IPS DF 6.9 (cell line): ENCODE data around the gene PCLO.
"Not testable (repeated sequence)": the region's sequence is repeated elsewhere in the genome, so short reads cannot be mapped to it uniquely, and the experiment has no call there.

ENCODE experiments used
- DNase-seq: peaks from one replicate; pipeline ENCODE4 v3.0.0-alpha.2; 2013; ENCODE audit warnings: low read depth, low spot score
- H3K27ac ChIP-seq: one replicate; pipeline ENCODE4 v1.5.1; 2013; ENCODE audit warnings: low read length, control low read depth
- H3K27me3 ChIP-seq: 2 replicates; pipeline ENCODE4 v1.6.1; 2013; ENCODE audit warnings: mild to moderate bottlenecking, low read length; ENCODE audit not compliant: control insufficient read depth, insufficient read depth
- H3K36me3 ChIP-seq: 2 replicates; pipeline ENCODE4 v1.6.1; 2013; ENCODE audit warnings: low read length; ENCODE audit not compliant: control insufficient read depth, insufficient read depth
- H3K4me1 ChIP-seq: 2 replicates; pipeline ENCODE4 v1.6.1; 2013; ENCODE audit warnings: low read length; ENCODE audit not compliant: control insufficient read depth, insufficient read depth
- H3K4me3 ChIP-seq: 2 replicates; pipeline ENCODE4 v1.5.1; 2013; ENCODE audit warnings: mild to moderate bottlenecking, low read length
- H3K9me3 ChIP-seq: 2 replicates; pipeline ENCODE4 v1.6.1; 2013; ENCODE audit warnings: low read length, inconsistent platforms; ENCODE audit not compliant: control insufficient read depth, insufficient read depth
- WGBS: extraction: QIAGEN DNeasy Blood & Tissue Kit; methylation state at CpG from one replicate; pipeline ENCODE4 v1.1.7; 2013; ENCODE audit warnings: mixed read lengths, missing lambda C conversion rate; ENCODE audit not compliant: insufficient read length, insufficient coverage; 5-methylcytosine and 5-hydroxymethylcytosine counted together

Gene PCLO

DNA sequence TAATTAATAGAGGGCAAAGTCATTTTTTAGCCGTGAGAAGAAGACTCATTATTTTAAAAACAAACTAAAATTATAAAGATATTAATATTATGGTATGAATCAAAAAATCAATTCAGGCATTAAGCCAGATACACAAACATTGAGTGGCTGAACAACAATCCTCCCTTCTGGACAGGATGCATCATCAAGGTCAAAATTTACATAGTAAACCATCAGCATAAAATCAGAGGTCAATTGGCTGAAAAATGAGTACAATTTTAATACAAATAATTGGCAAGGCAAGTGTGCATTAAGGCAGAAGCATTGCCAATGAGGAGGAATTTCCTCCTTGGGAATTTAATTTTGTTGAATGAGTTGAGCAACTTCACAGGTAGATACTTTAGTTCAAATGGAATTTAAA is 108.2 kb downstream of the PCLO start:
- Histone ChIP-seq H3K27me3 (no peaks in the 10 kb centered on the region), H3K4me3 (no peak overlapping the region), H3K4me1 (no peaks in the 10 kb centered on the region), H3K27ac (no peak overlapping the region), H3K36me3 (no peaks in the 10 kb centered on the region), H3K9me3 (no peaks in the 10 kb centered on the region)
- DNase-seq, result no peak
- no CpG with 5 or more reads among the region's 1 CpG for WGBS

DNA sequence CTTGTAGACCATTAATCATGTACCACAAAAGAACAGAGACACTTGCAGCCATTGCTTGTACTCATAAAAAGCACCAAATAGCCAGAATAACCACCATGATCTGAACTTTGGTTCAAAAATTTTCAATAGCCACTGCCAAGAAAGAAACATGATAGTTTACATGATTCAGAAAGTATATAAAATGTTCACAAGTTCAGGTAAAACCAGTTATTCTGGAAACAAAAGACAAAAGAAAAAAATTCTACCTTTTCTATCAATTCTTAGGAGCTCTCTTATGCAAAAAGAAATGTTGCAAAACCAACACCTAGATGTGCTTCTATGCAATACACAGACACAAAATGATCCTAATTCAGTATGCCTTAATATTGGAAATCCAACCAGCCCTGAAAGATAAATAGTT is 108.7 kb downstream of the PCLO start:
- no peak for DNase-seq
- Histone ChIP-seq H3K27me3 (no peaks in the 10 kb centered on the region), H3K36me3 (no peaks in the 10 kb centered on the region), H3K4me3 (no peak overlapping the region), H3K27ac (no peak overlapping the region), H3K4me1 (no peaks in the 10 kb centered on the region), H3K9me3 (no peaks in the 10 kb centered on the region)

DNA sequence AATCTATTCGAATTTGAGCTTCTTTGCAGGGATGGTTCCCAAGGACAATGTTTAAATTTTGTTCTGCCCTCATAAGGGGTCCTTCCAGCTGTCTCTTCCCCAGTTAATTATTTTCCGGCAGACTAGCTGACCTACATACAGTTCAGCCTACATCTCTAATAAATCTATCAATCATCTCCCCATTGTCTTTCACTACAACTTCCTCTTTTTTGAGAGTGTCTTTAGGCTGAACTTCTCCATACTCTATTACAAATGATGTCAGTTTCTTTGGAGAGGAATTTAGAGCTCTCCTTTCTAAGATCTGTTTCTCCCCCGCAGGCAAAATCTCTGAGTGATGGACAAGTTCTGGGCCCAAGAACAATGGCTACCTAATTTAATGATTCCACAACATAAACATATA is 122.2 kb downstream of the PCLO start:
- no peak for DNase-seq
- Histone ChIP-seq H3K4me1 (peaks cover 2% of the 10 kb centered on the region; the same call in 1 of the 2 replicates), H3K36me3 (no peaks in the 10 kb centered on the region), H3K9me3 (no peaks in the 10 kb centered on the region), H3K27ac (no peak overlapping the region), H3K4me3 (no peak overlapping the region), H3K27me3 (no peaks in the 10 kb centered on the region)
- WGBS, result no CpG with 5 or more reads among the region's 3 CpGs

DNA sequence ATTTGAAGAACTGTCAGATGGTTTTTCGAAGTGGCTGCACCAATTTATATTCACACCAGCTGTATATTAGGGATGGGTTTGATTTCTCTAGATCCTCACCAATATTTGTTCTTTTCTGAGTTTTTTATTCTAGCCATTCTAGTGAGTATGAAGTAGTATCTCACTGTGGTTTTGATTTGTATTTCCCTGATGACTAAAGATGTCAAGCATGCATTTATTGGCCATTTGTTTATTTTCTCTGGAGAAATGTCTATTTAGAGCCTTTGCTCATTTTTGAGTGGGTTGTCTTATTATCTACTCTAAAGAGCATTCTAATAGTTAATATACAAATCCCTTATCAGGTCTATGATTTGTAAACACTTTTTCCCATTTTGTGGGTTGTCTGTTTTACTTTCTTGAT is 123.9 kb downstream of the PCLO start:
- H3K36me3 ChIP-seq, result no peaks in the 10 kb centered on the region
- H3K27ac ChIP-seq, result no peak overlapping the region
- no CpG with 5 or more reads among the region's 1 CpG for WGBS
- H3K9me3 ChIP-seq, result no peaks in the 10 kb centered on the region
- peaks cover 2% of the 10 kb centered on the region; the same call in 1 of the 2 replicates for H3K4me1 ChIP-seq
- H3K4me3 ChIP-seq, result no peak overlapping the region
- no peak for DNase-seq
- H3K27me3 ChIP-seq, result no peaks in the 10 kb centered on the region

DNA sequence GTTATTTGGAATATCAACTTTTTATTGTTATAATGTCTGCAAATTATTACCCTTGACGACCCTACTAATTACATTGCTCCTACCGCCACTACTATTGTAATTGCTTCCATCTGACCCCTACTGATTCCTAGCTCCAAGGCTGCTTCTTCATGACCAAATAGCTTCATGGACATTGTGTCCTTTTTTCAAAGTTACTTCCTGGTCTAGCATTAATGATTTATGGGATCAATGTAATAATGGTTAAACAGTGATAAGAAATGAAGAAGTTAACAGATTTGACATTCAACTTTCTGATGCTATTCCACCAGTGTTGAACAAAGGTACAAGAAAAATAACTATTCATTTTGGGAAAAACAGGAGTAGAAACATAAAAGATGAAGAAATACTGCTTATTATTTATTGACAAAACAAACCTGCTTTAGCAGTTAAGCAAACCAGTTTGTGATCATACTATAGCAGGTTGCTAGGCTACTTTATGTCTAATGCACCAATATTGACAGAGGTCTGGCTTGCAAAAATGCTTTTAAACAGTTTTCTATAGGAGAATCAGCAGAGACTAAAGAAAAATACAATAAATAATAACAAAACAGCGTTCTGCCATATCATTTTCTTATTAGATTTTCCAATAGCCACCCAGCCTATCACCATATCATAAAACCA is 125.8 kb downstream of the PCLO start:
- DNase-seq, result no peak
- no CpG with 5 or more reads among the region's 3 CpGs for WGBS
- no peaks in the 10 kb centered on the region for H3K36me3 ChIP-seq

DNA sequence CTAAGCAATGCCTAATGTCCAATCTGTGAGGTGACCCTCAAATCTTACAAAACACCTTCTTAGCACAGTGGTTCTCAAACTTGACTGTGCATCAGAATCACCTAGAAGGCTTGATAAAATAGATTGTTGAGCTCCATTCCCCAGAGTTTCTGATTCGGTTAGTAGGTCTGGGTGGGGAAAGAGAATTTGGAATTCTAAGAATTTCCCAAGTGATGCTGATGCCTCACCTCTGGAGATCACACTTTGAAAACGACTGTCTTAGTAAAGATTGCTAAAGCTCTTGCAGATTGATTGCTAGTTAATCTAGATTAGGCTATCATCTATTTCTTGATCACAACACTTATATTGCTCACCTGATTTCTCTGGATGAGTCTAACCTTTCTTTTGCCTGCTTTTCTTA is 126.6 kb downstream of the PCLO start:
- Histone ChIP-seq H3K4me3 (no peak overlapping the region), H3K9me3 (no peaks in the 10 kb centered on the region), H3K27me3 (no peaks in the 10 kb centered on the region), H3K36me3 (no peaks in the 10 kb centered on the region), H3K4me1 (peaks cover 2% of the 10 kb centered on the region; the same call in 1 of the 2 replicates), H3K27ac (no peak overlapping the region)
- WGBS, result no CpG with 5 or more reads among the region's 2 CpGs
- DNase-seq, result no peak

More for the DNA sequence above, 125.8 kb downstream of the PCLO start:
- H3K27ac ChIP-seq, result no peak overlapping the region
- peaks cover 2% of the 10 kb centered on the region; the same call in 1 of the 2 replicates for H3K4me1 ChIP-seq
- H3K9me3 ChIP-seq, result no peaks in the 10 kb centered on the region
- no peak overlapping the region for H3K4me3 ChIP-seq
- no peaks in the 10 kb centered on the region for H3K27me3 ChIP-seq

DNA sequence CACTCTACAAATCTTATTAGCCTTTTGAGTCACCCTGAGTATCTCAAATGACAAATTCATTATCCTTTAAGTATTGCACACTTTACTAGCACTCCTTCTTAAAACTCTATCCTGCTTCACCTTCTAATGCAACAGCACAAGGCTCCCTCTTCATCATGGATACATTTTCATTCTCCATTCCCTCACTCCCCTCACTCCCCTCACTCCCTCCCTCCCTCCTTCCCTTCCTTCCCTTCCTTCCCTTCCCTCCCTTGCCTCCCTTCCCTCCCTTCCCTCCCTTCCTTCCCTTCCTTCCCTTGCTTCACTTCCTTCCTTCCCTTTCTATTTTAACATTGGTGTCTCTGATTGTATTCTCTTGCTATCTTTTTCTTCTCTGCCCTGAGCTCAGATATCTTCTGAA is 130.5 kb downstream of the PCLO start:
- no peak for DNase-seq
- no peaks in the 10 kb centered on the region for H3K36me3 ChIP-seq
- H3K9me3 ChIP-seq, result no peaks in the 10 kb centered on the region
- no peak overlapping the region for H3K27ac ChIP-seq
- H3K4me1 ChIP-seq, result peaks cover 2% of the 10 kb centered on the region; the same call in 1 of the 2 replicates
- no peaks in the 10 kb centered on the region for H3K27me3 ChIP-seq
- no peak overlapping the region for H3K4me3 ChIP-seq

DNA sequence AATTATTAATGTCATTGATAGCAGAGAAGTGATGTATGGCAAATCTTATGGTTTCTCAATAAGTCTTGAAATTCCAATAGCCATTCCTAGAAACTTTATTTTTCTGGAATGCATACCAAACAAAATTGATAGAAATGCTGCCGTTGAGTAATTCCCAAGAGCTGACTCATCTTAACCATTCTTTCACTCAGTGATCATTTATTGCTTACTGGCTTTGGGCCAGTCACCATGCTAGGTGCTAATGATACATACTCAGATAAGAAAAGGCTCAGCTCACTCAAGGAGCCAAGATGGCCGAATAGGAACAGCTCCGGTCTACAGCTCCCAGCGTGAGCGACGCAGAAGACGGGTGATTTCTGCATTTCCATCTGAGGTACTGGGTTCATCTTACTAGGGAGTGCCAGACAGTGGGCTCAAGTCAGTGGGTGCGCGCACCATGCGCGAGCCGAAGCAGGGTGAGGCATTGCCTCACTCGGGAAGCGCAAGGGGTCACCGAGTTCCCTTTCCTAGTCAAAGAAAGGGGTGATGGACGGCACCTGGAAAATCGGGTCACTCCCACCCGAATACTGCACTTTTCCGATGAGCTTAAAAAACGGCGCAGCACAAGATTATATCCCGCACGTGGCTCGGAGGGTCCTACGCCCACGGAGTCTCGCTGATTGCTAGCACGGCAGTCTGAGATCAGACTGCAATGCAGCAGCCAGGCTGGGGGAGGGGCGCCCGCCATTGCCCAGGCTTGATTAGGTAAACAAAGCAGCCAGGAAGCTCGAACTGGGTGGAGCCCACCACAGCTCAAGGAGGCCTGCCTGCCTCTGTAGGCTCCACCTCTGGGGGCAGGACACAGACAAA is 138.6 kb downstream of the PCLO start:
- H3K36me3 ChIP-seq, H3K4me3 ChIP-seq, H3K9me3 ChIP-seq, DNase-seq, H3K27ac ChIP-seq, H3K27me3 ChIP-seq, H3K4me1 ChIP-seq: not testable (repeated sequence)
- WGBS, result no CpG with 5 or more reads among the region's 31 CpGs

DNA sequence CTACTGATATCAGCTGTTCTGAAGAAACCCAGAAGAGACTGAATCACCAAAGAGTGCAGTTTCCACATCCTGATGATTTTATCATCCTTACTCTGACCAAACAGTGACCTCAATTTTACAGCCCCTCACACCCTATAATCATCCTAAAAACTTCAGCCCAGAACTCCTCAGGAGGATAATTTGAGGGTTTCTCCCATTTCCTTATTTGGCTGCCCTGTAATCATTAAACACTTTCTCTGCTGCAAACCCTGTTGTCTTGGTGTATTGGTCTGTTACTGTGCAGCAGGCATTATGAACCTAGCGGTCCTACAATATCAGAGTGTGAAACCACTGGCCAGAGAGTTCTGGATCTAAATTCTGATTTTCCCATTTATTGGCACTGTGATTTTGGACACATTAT is 141.7 kb downstream of the PCLO start:
- no CpG with 5 or more reads among the region's 1 CpG for WGBS
- Histone ChIP-seq H3K27ac (no peak overlapping the region), H3K27me3 (no peaks in the 10 kb centered on the region), H3K9me3 (no peaks in the 10 kb centered on the region), H3K36me3 (no peaks in the 10 kb centered on the region), H3K4me3 (no peak overlapping the region), H3K4me1 (peaks cover 1% of the 10 kb centered on the region; the same call in 1 of the 2 replicates)
- DNase-seq, result no peak

DNA sequence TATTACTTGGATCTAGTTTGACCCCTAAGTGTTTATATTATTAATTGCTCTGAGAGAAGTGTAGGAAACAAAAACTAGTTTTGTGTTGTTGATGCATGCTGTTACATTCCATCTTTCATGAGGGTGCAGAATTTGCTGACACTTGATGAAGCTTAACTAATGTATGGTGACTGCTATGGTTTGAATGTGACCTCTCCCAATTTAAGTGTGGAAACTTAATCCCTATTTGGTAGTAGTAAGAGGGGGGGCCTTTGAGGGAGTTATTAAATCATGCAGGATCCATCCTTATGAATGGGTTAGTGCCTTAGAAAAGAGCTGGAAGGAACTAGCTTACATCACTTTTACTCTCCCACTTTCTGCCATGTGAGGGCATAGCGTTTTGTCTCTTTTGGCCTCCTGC is 142.5 kb downstream of the PCLO start:
- no peak for DNase-seq
- no peaks in the 10 kb centered on the region for H3K9me3 ChIP-seq
- peaks cover 1% of the 10 kb centered on the region; the same call in 1 of the 2 replicates for H3K4me1 ChIP-seq
- no peaks in the 10 kb centered on the region for H3K36me3 ChIP-seq
- WGBS, result no CpG with 5 or more reads among the region's 1 CpG
- H3K4me3 ChIP-seq, result no peak overlapping the region
- H3K27ac ChIP-seq, result no peak overlapping the region
- H3K27me3 ChIP-seq, result no peaks in the 10 kb centered on the region

DNA sequence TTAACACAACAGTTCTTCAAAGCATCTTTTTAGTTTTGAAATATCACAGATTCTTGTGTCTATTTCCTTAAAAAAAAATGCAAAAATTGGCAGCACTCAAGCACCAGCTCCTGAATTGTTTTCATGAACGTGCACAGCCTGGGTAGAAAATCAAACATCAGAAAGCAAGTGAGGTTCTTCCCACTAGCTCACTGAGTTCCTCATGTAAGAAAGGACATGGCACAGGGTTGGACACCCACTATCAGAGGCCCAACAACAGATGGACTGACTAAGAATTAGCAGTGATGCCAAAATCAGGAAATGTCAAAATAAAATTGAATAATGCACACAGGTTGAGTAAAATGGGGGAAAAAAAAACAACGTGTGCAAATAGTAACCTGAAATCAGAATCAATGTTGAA is 146.8 kb downstream of the PCLO start:
- Histone ChIP-seq H3K36me3 (no peaks in the 10 kb centered on the region), H3K4me3 (no peak overlapping the region), H3K27me3 (no peaks in the 10 kb centered on the region), H3K9me3 (no peaks in the 10 kb centered on the region), H3K27ac (no peak overlapping the region), H3K4me1 (no peaks in the 10 kb centered on the region)
- no peak for DNase-seq
- no CpG with 5 or more reads among the region's 2 CpGs for WGBS
